Activated T-cell treated with anti-CD3 and anti-CD28 coated beads, Interleukin-2, amount 50 U/mL, for 4 hours (primary cell): Measurements from ENCODE around the gene THUMPD1. TPM values are rescaled to one million over a fixed set of nuclear protein-coding genes. Genes with fewer than 3 reads are reported as not detected.
"Not testable (repeated sequence)": the region's sequence is repeated elsewhere in the genome, so short reads cannot be mapped to it uniquely, and the experiment has no call there.

ENCODE experiments used
- ATAC-seq, 2 donors: fragments of 200-7000 bp; cut with Tn5 transposase; one replicate each; pipeline ENCODE4 v1.10.0; 2021
- DNase-seq: peaks from one replicate; pipeline ENCODE4 v3.0.0-alpha.2; 2020
- H3K27me3 Mint-ChIP-seq: one replicate; pipeline ENCODE4 v1.8.0; 2021; ENCODE audit warnings: low read depth, mixed read lengths
- H3K36me3 Mint-ChIP-seq: one replicate; pipeline ENCODE4 v1.8.0; 2022; ENCODE audit warnings: mixed read lengths; ENCODE audit not compliant: insufficient read depth
- H3K4me1 Mint-ChIP-seq: one replicate; pipeline ENCODE4 v1.8.0; 2021; ENCODE audit warnings: low read depth, mixed read lengths
- H3K4me3 Mint-ChIP-seq: one replicate; pipeline ENCODE4 v1.8.0; 2021; ENCODE audit warnings: mild to moderate bottlenecking, moderate library complexity, mixed read lengths
- H3K9me3 Mint-ChIP-seq: one replicate; pipeline ENCODE4 v1.8.0; 2021; ENCODE audit warnings: mixed read lengths
- total RNA-seq, 3 donors: library from RNA; stranded (reverse); gene quantifications; one replicate each; pipeline ENCODE4 v1.2.1, GENCODE V29; 2021

THUMPD1 gene
- total RNA-seq, 3 donors from 2014 or later = 54.7 to 57.5 (median 55.7) TPM

DNA sequence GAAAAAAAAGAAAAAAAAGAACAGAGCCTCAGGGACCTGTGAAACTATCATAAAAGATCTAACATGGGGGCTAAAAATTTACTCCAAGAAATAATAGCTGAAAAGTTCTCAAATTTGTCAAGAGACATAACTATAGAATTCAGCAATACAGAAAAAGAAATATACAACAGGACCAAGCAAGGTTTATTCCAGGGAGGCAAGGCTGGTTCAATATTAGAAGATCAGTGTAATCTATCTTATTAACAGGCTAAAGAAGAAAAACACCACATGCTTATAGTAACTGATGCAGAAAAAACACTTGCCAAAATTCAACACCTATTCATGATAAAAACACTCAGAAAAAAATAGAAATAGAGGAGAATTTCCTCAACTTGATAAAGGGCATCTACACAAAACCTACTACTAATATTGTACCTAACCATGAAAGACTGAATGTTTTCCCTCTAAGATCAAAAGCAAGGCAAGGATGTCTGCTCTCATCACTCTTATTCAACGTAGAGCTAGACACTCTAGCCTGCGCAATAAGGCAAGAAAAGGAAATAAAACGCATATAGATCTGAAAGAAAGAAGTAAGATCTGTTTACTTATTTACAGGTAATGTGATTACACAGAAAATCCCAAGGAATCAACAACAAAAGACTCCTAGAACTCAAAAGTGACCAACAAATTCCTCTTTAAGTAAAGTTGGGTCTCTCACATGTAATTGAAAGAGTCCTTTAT lies 20.9 kb upstream of the THUMPD1 start:
- DNase-seq (no peak), ATAC-seq (no peak)
- peaks cover 3% of the 10 kb centered on the region for H3K36me3 Mint-ChIP-seq
- H3K27me3 Mint-ChIP-seq = no peaks in the 10 kb centered on the region
- H3K4me1 Mint-ChIP-seq = peaks cover 28% of the 10 kb centered on the region
- H3K9me3 Mint-ChIP-seq = no peaks in the 10 kb centered on the region
- peak overlapping the region; percentile 85 for H3K4me3 Mint-ChIP-seq

DNA sequence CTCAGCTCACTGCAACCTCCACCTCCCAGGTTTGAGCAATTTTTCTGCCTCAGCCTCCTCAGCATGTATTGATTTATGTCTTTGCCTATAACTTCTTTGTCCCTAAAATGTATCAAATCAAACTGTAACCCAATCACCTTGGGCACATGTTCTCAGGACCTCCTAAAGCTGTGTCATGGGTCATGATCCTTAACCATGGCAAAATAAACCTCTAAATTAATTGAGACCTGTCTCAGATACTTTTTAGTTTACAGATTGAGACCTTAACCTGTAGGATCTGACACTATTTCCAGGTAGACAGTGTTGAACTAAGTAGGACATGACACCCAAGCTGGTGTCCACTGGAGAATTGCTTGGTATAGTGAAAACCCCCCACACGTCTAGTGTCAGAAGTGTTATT lies 19.6 kb upstream of the THUMPD1 start:
- Mint-ChIP-seq H3K36me3 (peaks cover 3% of the 10 kb centered on the region), H3K27me3 (no peaks in the 10 kb centered on the region), H3K9me3 (no peaks in the 10 kb centered on the region), H3K4me1 (peaks cover 28% of the 10 kb centered on the region), H3K4me3 (no peak overlapping the region)
- ATAC-seq (no peak), DNase-seq (no peak)

DNA sequence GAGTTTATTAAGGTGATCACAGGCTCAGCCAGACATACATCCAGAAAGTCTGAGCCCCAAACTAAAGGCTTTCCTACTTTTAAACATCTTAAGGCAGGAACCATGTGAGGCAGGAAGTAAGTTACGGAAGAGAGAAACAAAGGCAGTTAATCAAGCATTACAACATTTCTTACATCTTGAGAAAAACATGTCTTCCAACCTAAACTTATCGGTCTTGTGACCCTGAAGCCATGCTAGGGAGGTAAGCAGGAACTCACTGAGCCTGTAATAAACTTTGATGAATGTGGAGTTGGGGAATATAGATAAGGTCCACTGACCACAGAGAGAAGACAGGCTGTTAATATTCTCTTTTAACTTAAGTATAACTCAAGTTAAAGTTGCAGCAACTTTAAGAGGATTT lies 18.7 kb upstream of the THUMPD1 start:
- H3K36me3 Mint-ChIP-seq = peaks cover 3% of the 10 kb centered on the region
- H3K4me1 Mint-ChIP-seq = peaks cover 28% of the 10 kb centered on the region
- no peak overlapping the region for H3K4me3 Mint-ChIP-seq
- ATAC-seq (no peak), DNase-seq (no peak)
- H3K27me3 Mint-ChIP-seq = no peaks in the 10 kb centered on the region
- H3K9me3 Mint-ChIP-seq = no peaks in the 10 kb centered on the region

DNA sequence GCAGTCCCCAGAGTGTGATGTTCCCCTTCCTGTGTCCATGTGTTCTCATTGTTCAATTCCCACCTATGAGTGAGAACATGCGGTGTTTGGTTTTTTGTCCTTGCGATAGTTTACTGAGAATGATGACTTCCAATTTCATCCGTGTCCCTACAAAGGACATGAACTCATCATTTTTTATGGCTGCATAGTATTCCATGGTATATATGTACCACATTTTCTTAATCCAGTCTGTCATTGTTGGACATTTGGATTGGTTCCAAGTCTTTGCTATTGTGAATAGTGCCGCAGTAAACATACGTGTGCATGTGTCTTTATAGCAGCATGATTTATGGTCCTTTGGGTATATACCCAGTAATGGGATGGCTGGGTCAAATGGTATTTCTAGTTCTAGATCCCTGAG lies 14.2 kb upstream of the THUMPD1 start:
- H3K27me3 Mint-ChIP-seq, H3K36me3 Mint-ChIP-seq, H3K4me1 Mint-ChIP-seq, H3K9me3 Mint-ChIP-seq, DNase-seq, ATAC-seq, H3K4me3 Mint-ChIP-seq: not testable (repeated sequence)

DNA sequence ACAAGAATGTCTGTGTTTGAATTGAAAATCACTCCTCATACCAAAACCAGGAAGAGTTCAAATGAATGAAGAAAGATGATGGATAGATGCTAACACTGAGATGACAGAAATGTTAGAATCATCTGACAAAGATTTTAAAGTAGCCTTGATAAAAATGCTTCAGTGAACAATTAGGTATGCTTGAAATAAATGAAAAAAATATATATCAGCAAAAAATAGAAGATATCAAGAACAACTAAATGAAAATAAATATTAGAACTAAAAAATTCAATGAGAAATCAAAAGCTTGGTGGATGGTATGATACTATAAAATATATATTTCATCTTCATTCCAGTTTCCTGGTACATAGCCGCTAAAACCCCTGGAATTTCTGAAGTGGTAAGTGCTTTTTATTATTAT lies 13.6 kb upstream of the THUMPD1 start:
- Mint-ChIP-seq H3K4me3 (no peak overlapping the region), H3K4me1 (no peaks in the 10 kb centered on the region), H3K27me3 (peaks cover 2% of the 10 kb centered on the region), H3K9me3 (peaks cover 10% of the 10 kb centered on the region), H3K36me3 (no peaks in the 10 kb centered on the region)
- no peak for DNase-seq
- no peak for ATAC-seq

DNA sequence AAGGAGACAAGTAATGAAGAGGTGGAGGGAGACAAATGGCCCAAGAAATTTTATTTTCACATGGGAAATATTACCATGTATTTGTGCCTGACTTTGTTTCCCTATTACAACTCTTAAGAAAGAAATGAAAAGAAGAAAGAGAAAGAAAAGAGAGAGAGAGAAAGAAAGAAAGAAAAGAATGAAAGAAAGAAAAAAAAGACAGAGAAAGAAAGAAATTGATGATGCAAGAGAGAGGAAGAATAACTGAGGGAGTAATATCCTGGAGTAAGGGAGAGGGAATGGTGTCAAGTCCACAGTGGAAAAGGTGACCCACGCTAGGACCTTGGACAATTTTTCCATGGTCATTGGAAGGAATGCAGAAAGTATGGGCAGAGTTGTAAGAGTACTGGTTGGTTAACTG lies 12.1 kb upstream of the THUMPD1 start:
- peaks cover 2% of the 10 kb centered on the region for H3K27me3 Mint-ChIP-seq
- H3K9me3 Mint-ChIP-seq = peaks cover 10% of the 10 kb centered on the region
- DNase-seq (no peak), ATAC-seq (no peak)
- H3K4me1 Mint-ChIP-seq = no peaks in the 10 kb centered on the region
- H3K36me3 Mint-ChIP-seq = no peaks in the 10 kb centered on the region
- H3K4me3 Mint-ChIP-seq = no peak overlapping the region

DNA sequence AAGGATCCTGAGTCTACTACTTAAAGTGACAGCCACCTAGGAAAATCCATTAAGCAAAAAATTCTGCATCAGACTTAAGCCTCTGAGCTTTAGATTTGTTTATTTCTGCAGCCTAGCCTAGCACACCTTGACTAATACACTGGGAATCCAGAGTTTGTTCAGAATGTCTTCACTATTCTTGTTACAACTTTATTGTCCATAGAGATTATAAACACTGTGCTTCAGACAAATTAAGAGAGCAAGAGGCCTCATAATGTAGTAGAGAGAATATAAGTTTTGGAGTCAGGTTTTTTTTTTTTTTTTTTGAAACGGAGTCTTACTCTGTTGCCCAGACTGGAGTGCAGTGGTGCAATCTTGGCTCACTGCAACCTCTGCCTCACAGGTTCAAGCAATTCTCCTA lies 8.9 kb upstream of the THUMPD1 start:
- Mint-ChIP-seq H3K27me3 (peaks cover 2% of the 10 kb centered on the region), H3K36me3 (peaks cover 3% of the 10 kb centered on the region), H3K4me3 (no peak overlapping the region), H3K4me1 (no peaks in the 10 kb centered on the region), H3K9me3 (peaks cover 22% of the 10 kb centered on the region)
- no peak for ATAC-seq
- DNase-seq = no peak

DNA sequence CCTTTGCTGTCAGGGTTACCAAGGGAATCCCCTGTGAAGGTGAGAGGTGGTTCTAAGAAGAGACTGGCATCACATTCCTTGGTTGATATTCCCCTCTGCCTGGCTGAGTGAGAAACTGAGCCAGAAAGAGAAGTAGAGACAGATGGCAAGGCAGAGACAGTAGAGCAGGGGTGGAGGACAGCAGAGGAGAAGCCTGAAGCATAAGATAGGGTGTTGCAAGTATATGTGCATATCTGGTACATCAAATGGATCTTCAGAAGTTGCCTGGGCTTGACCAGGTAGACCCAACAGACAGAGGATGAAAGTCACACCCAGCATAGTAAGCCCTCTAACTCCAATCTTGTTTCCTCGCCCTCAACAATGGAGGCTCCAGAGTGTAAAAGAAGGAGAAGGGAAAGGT lies 7.9 kb upstream of the THUMPD1 start:
- no peak for DNase-seq
- H3K9me3 Mint-ChIP-seq = peaks cover 17% of the 10 kb centered on the region
- H3K27me3 Mint-ChIP-seq = peaks cover 2% of the 10 kb centered on the region
- no peak for ATAC-seq
- H3K4me1 Mint-ChIP-seq = no peaks in the 10 kb centered on the region
- peaks cover 3% of the 10 kb centered on the region for H3K36me3 Mint-ChIP-seq
- no peak overlapping the region for H3K4me3 Mint-ChIP-seq

DNA sequence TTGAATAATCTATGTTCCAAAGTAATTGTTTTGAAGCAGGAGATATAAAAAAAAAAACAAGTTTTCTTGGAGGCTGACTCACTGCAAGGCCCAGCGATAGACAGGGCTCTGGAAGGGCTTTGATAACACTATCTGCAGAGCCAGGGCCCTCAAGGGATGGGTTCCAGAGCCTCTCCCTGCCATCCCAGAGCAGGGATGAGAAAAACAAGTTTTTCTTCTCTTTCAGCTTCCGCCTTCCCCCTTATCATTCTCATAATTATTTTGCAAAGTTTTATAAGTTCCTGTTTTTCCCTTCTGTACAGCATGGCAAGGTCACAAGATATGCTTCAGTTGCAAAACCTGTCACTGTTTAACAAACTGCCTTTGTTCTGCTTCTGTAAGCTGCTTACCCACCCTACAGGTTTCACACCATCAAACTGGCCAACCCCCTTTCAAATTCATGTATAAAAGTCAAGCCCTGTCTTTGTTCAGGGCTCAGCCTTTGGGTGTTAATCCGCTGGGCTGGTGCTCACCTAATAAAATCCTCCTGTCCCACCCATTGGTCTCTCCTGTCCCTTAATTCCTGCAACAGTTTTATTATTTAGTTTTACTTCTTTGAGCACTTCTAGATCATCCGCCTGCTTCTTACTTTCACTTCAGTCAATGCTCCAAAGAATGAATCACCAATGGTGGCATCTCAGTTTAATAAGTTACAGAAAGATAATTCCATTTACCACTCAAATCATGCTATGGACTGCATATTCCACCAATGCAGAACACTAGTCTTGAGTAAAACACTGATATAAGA lies 5.6 kb upstream of the THUMPD1 start:
- Mint-ChIP-seq H3K4me3 (no peak overlapping the region), H3K27me3 (no peaks in the 10 kb centered on the region), H3K9me3 (peaks cover 13% of the 10 kb centered on the region), H3K4me1 (no peaks in the 10 kb centered on the region), H3K36me3 (peaks cover 3% of the 10 kb centered on the region)
- no peak for DNase-seq
- no peak for ATAC-seq

DNA sequence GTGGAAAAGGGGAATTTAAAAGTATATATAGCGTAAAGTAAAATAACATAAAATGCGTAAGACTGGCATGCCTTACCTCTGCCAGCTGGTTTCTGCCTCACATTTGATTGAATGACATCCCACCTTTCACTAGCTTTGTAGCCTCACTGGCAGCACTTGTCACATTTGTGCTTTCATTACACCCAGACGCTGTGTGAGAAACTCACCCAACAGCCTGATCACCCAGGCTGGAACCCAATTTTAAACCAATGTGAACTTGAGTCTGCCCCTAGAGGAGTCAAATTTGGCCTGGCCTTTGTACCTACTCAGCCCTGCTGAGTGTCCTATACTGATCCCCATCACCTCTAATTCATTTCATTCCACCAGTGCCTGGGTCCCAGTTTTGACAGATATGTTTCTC lies 4.8 kb upstream of the THUMPD1 start:
- no peak for ATAC-seq
- peaks cover 3% of the 10 kb centered on the region for H3K36me3 Mint-ChIP-seq
- no peak overlapping the region for H3K4me3 Mint-ChIP-seq
- no peaks in the 10 kb centered on the region for H3K27me3 Mint-ChIP-seq
- peaks cover 13% of the 10 kb centered on the region for H3K9me3 Mint-ChIP-seq
- DNase-seq = no peak
- no peaks in the 10 kb centered on the region for H3K4me1 Mint-ChIP-seq

DNA sequence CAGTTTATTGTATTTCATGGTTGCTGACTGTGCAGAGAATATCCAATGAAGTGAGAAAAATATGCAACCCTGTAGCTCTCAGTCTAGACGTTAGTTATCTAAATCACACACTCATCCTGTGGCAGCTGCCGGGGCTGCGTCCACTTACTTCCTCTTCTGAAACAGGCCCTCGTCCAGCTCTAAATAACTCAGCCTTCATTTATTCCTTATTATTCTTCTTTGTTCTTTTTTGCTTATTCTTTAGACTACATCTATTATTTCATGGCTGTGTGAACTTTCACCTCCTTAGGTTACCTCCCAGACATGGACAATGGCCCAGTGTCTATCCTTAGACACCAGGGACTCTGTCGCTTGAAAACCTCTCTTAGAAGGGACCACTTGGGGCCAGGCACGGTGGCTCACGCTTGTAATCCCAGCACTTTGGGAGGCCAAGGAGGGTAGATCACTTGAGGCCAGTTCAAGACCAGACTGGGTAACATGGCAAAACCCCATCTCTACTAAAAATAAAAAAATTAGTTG lies 3.4 kb upstream of the THUMPD1 start:
- H3K4me3 Mint-ChIP-seq = no peak overlapping the region
- H3K27me3 Mint-ChIP-seq = no peaks in the 10 kb centered on the region
- peaks cover 13% of the 10 kb centered on the region for H3K9me3 Mint-ChIP-seq
- peaks cover 3% of the 10 kb centered on the region for H3K36me3 Mint-ChIP-seq
- DNase-seq = no peak
- H3K4me1 Mint-ChIP-seq = peaks cover 8% of the 10 kb centered on the region
- ATAC-seq = no peak

DNA sequence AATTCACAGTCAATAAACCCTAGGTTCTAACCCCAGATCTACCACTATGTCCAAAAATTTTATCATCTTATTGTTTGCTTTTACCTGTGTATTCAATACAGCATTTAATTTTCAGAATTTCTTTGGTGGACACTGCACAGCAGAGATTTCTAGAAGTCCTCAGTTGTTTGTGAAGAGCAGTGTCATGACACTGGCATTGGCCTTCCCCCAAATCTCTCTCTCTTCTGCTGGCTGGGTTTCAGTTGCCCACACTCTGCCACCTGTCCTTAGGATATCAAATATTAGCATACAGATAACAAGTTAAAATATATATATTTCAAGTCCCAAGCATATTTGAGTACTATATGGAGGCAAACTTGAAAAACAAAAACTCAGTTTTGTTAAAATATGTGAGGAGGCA lies 2.0 kb upstream of the THUMPD1 start:
- H3K36me3 Mint-ChIP-seq = peaks cover 6% of the 10 kb centered on the region
- no peak overlapping the region for H3K4me3 Mint-ChIP-seq
- H3K4me1 Mint-ChIP-seq = peaks cover 15% of the 10 kb centered on the region
- ATAC-seq = no peak
- H3K9me3 Mint-ChIP-seq = peaks cover 13% of the 10 kb centered on the region
- DNase-seq = no peak
- H3K27me3 Mint-ChIP-seq = no peaks in the 10 kb centered on the region

DNA sequence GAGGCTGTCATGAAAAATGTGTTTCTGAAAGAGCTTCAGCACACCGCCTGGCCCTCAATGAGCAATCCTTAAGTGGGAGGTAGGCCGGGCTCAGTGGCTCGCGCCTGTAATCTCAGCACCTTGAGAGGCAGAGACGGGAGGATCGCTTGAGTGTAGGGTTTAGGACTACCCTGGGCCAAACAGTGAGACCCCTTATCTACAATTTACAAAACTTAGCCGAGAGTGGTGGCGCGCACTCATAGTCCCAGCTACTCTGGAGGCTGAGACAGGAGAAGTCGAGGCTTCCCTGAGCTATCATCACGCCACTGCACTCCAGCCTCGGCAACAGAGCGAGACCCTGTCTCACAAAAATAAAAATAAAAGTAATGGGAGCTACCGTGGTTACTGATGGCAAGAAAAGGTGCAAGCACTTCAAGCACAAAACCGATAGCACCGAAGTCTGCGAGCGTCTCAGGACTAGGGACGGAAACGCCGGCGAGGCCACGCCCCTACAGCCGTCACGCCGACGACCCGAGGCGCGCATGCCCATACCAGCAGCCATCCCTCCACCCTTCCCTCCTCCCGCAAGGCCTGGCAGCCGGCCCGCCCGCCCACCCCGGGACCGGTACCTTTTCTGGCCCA lies 607 bp downstream of the THUMPD1 start:
- H3K9me3 Mint-ChIP-seq = no peaks in the 10 kb centered on the region
- H3K27me3 Mint-ChIP-seq = no peaks in the 10 kb centered on the region
- peak overlapping the region; percentile 95 for H3K4me3 Mint-ChIP-seq
- ATAC-seq (peak; percentile 91 to 92), DNase-seq (peak; percentile 88)
- H3K36me3 Mint-ChIP-seq = peaks cover 14% of the 10 kb centered on the region
- peaks cover 27% of the 10 kb centered on the region for H3K4me1 Mint-ChIP-seq

DNA sequence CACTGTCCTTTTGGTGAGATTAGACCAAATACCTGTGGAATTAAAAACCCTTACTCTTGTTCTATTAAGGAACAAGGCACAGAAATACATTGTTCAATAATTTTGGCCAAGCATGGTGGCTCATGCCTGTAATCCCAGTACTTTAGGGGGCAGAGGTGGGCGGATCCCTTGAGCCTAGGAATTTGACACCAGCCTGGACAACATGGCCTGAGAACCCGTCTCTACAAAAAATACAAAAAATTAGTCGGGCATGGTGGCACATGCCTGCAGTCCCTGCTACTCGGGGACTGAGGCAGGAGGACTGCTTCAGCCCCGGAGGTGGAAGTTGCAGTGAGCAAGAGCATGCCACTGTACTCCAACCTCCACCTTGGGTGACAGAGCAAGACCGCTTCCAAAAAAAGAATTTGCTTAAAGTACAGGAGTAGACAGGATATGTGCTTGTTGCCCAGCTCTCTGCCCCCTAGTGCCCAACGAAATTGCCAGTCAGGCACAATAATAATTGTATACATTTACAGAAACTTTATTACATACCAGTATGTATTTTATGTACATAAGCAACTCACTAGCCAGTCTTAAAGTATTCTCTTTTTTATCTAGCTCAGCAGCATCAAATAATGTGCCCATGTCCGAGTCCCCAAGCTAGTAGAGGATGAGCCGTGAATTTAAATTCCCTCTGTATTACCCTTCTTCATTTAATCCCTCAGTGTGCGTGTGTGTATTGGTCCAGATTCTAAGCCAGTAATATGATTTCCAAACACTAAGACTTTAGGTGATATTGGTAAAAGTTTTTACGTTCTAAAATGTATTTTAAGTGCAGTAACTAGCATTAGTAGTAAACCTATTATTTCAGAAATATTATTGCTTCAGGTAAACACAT lies 1.4 kb downstream of the THUMPD1 start:
- H3K9me3 Mint-ChIP-seq = no peaks in the 10 kb centered on the region
- no peak for DNase-seq
- ATAC-seq = no peak
- H3K4me3 Mint-ChIP-seq = peak overlapping the region; percentile 95
- peaks cover 22% of the 10 kb centered on the region for H3K36me3 Mint-ChIP-seq
- peaks cover 35% of the 10 kb centered on the region for H3K4me1 Mint-ChIP-seq
- no peaks in the 10 kb centered on the region for H3K27me3 Mint-ChIP-seq
